A673 (cell line): ENCODE data around the gene PATJ. TPM values are rescaled to one million over a fixed set of nuclear protein-coding genes. Genes with fewer than 3 reads are reported as not detected.

Experiments used
- BruUV-seq: library from RNA; stranded (reverse); fragments of 400-500 nt; replicated peaks from 2 replicates; lab custom pipeline; 2021; lab: Mats Ljungman, UMichigan
- CTCF ChIA-PET: fragments of 300-600 bp; sonication (Branson Sonifier 250); formaldehyde crosslinking; loops from one replicate; lab custom pipeline; 2022; ENCODE audit warnings: antibody characterized with exemption; lab: Charles Lee
- POLR2A ChIA-PET: fragments of 300-600 bp; sonication (Branson Sonifier 250); formaldehyde crosslinking; loops from one replicate; lab custom pipeline; 2022; ENCODE audit warnings: antibody characterized with exemption; ENCODE audit not compliant: low non-redundant PET; lab: Charles Lee
- DNase-seq: peaks from one replicate; pipeline ENCODE4 v3.0.0-alpha.2; 2015; ENCODE audit warnings: low spot score
- H3K27ac ChIP-seq: fragments of 200-600 bp; sonication (generic); 2 replicates; pipeline ENCODE4 v1.5.1; 2016; ENCODE audit warnings: mixed run types, low read depth, mild to moderate bottlenecking, mixed read lengths, antibody characterized with exemption, low read length; ENCODE audit not compliant: poor library complexity, severe bottlenecking
- H3K27me3 ChIP-seq: fragments of 200-600 bp; sonication (generic); replicated peaks from 2 replicates; pipeline ENCODE4 v1.6.1; 2017; ENCODE audit warnings: mixed run types, low read depth, mild to moderate bottlenecking, mixed read lengths, antibody characterized with exemption, low read length; ENCODE audit not compliant: insufficient read depth, poor library complexity
- H3K36me3 ChIP-seq: fragments of 200-600 bp; sonication (generic); 2 replicates; pipeline ENCODE4 v1.6.1; 2016; ENCODE audit warnings: mixed run types, mild to moderate bottlenecking, mixed read lengths, antibody characterized with exemption, low read length; ENCODE audit not compliant: insufficient read depth, poor library complexity, severe bottlenecking
- H3K4me1 ChIP-seq: fragments of 200-600 bp; sonication (generic); 2 replicates; pipeline ENCODE4 v1.6.1; 2017; ENCODE audit warnings: mixed run types, mild to moderate bottlenecking, mixed read lengths, antibody characterized with exemption, low read length; ENCODE audit not compliant: insufficient read depth, poor library complexity, severe bottlenecking
- H3K4me3 ChIP-seq: fragments of 200-600 bp; sonication (generic); 2 replicates; pipeline ENCODE4 v1.5.1; 2016; ENCODE audit warnings: low read depth, mixed run types, mild to moderate bottlenecking, mixed read lengths, low read length; ENCODE audit not compliant: poor library complexity, severe bottlenecking
- H3K9me3 ChIP-seq: fragments of 200-600 bp; sonication (generic); 2 replicates; pipeline ENCODE4 v1.6.1; 2016; ENCODE audit warnings: mixed run types, low read depth, mild to moderate bottlenecking, mixed read lengths, antibody characterized with exemption, low read length; ENCODE audit not compliant: poor library complexity, severe bottlenecking
- EZH2 ChIP-seq: fragments of 200-600 bp; sonication (generic); IDR thresholded peaks from 2 replicates; pipeline ENCODE4 v1.6.1; 2017; ENCODE audit warnings: borderline replicate concordance, low read depth, mild to moderate bottlenecking, mixed read lengths, antibody characterized with exemption, low read length; ENCODE audit not compliant: poor library complexity, severe bottlenecking
- intact Hi-C: fragments of 100-400 bp; cut with micrococcal nuclease; formaldehyde crosslinking; loops from one replicate; pipeline ENCODE4 v1.10.0; 2022; ENCODE audit not compliant: unreplicated experiment
- microRNA-seq: library from miRNA; unstranded; fragments of <30 nt; microRNA quantifications from one replicate; pipeline ENCODE4 v1.2.0, GENCODE V29; 2021
- total RNA-seq: library from RNA; stranded (reverse); gene quantifications from 2 replicates; pipeline ENCODE4 v1.2.3, GENCODE V29; 2021
- TF ChIP-seq, protein P1 (sequence below): fragments of 300-800, 200-600 bp; sonication (generic); conservative IDR thresholded peaks from 2 replicates; pipeline ENCODE4 v1.5.1; 2017; ENCODE audit warnings: low read depth, mild to moderate bottlenecking, antibody characterized with exemption, low read length, moderate library complexity, mixed read lengths

Gene PATJ
- total RNA-seq, 1 experiment from 2014 or later: 6.6 TPM

DNA sequence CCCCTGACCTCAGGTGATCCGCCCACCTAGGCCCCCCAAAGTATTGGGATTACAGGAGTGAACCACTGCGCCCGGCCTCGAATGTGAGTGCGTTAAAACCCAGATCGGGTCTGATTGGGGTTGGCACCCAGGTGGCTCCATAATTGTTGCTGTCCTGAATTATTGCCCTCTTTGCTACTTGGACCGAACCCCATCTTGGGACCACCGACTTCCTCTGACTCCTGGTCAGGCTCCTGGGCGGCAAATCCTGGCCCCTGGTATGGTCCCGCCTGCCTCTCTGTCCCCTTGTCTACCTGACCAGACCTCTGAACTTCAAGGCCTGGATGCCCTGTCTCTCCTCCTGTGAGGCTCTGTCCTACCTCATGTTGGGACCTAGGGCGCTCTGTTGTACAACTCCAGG is 485.2 kb downstream of the PATJ start:
- intact Hi-C loops: no loop called here
- POLR2A ChIA-PET: no interaction called here

More for the DNA sequence above, 485.2 kb downstream of the PATJ start:
- Histone ChIP-seq H3K27me3 (no peaks in the 10 kb centered on the region), H3K4me1 (no peaks in the 10 kb centered on the region), H3K9me3 (no peaks in the 10 kb centered on the region), H3K27ac (no peak overlapping the region), H3K36me3 (no peaks in the 10 kb centered on the region), H3K4me3 (no peak overlapping the region)
- TF ChIP-seq, protein P1, sequence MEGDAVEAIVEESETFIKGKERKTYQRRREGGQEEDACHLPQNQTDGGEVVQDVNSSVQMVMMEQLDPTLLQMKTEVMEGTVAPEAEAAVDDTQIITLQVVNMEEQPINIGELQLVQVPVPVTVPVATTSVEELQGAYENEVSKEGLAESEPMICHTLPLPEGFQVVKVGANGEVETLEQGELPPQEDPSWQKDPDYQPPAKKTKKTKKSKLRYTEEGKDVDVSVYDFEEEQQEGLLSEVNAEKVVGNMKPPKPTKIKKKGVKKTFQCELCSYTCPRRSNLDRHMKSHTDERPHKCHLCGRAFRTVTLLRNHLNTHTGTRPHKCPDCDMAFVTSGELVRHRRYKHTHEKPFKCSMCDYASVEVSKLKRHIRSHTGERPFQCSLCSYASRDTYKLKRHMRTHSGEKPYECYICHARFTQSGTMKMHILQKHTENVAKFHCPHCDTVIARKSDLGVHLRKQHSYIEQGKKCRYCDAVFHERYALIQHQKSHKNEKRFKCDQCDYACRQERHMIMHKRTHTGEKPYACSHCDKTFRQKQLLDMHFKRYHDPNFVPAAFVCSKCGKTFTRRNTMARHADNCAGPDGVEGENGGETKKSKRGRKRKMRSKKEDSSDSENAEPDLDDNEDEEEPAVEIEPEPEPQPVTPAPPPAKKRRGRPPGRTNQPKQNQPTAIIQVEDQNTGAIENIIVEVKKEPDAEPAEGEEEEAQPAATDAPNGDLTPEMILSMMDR: no peak
- no peak for TF ChIP-seq EZH2
- CTCF ChIA-PET: interaction anchor here (0.8 kb wide), 1 partner anchor 52 kb away, joined by 3 read pairs; no protein-coding TSS in a partner anchor
- DNase-seq: no peak
- BruUV-seq: no TSS peak

Small RNAs within 50 kb of the gene (microRNA-seq; reads per million reads assigned to microRNA genes)
- not detected for gene MIR3116-1
- not detected for gene MIR3116-2

Other genes with a start within 250 kb of the PATJ start
- 27.2 and 28.8 TPM in 2 replicates for gene TM2D1, start 17.3 kb upstream of the PATJ start, total RNA-seq